GM18519 (cell line): ENCODE results near the gene IFT57.

Experiments
- ATAC-seq: cut with Tn5 transposase; IDR thresholded peaks from one replicate; pipeline ENCODE4 v1.9.1; 2021; ENCODE audit warnings: mild to moderate bottlenecking, moderate library complexity; ENCODE audit not compliant: unreplicated experiment, low FRiP score

The IFT57 gene

GRCh38 chr3:108127301-108127988 lies 94.8 kb downstream of the IFT57 start:
- ATAC-seq = no peak

- ATAC-seq = no peak
These were observed 95.9 kb downstream of the IFT57 start for GRCh38 chr3:108126348-108126747.

- peak; percentile 41 for ATAC-seq
These were observed 96.6 kb downstream of the IFT57 start for GRCh38 chr3:108125550-108126071.

GRCh38 chr3:108125153-108125543 lies 97.1 kb downstream of the IFT57 start:
- no peak for ATAC-seq

GRCh38 chr3:108124337-108125152 lies 97.7 kb downstream of the IFT57 start:
- ATAC-seq = peak; percentile 77

- no peak for ATAC-seq
These were observed 98.9 kb downstream of the IFT57 start for GRCh38 chr3:108123326-108123725.

GRCh38 chr3:108122276-108122675 lies 99.9 kb downstream of the IFT57 start:
- ATAC-seq = no peak

GRCh38 chr3:108119398-108120104 lies 102.7 kb downstream of the IFT57 start:
- no peak for ATAC-seq

GRCh38 chr3:108118038-108118768 lies 104.0 kb downstream of the IFT57 start:
- ATAC-seq = no peak

- ATAC-seq = no peak
These were observed 104.9 kb downstream of the IFT57 start for GRCh38 chr3:108117241-108117775.

GRCh38 chr3:108114423-108115065 lies 107.7 kb downstream of the IFT57 start:
- no peak for ATAC-seq

- no peak for ATAC-seq
These were observed 108.2 kb downstream of the IFT57 start for GRCh38 chr3:108113975-108114374.

GRCh38 chr3:108110934-108111333 lies 111.3 kb downstream of the IFT57 start:
- no peak for ATAC-seq
